GM13976 (cell line): ENCODE results near the gene SRC.

Experiments used
- DNase-seq: peaks from one replicate; pipeline ENCODE4 v3.0.0; 2012; ENCODE audit warnings: low spot score
- CTCF ChIP-seq: IDR thresholded peaks from 2 replicates; pipeline ENCODE4 v1.5.1; 2012; ENCODE audit warnings: borderline replicate concordance, mild to moderate bottlenecking; ENCODE audit not compliant: insufficient read depth; ENCODE audit errors: extremely low read depth, missing control alignments, control extremely low read depth
- in situ Hi-C: fragments of 300-500 bp; cut with MboI; formaldehyde crosslinking; loops from one replicate; pipeline ENCODE4 v1.12.0; 2022; ENCODE audit warnings: low sequenced_read_pairs, mixed read lengths, inconsistent platforms; ENCODE audit not compliant: unreplicated experiment

SRC gene

GRCh38 chr20:37317316-37317715, 28.6 kb upstream of the SRC start:
- no peak for DNase-seq
- TF ChIP-seq CTCF, result no peak
- in situ Hi-C loops, result no loop called here

- TF ChIP-seq CTCF, result no peak
- no peak for DNase-seq
- in situ Hi-C loops, result no loop called here
Observed at GRCh38 chr20:37317994-37318640, 27.8 kb upstream of the SRC start.

GRCh38 chr20:37319151-37319671, 26.7 kb upstream of the SRC start:
- in situ Hi-C loops, result no loop called here
- no peak for DNase-seq
- TF ChIP-seq CTCF, result no peak

- no peak for DNase-seq
- in situ Hi-C loops, result no loop called here
- no peak for TF ChIP-seq CTCF
Observed at GRCh38 chr20:37323985-37324384, 22.0 kb upstream of the SRC start.

GRCh38 chr20:37325206-37325605, 20.7 kb upstream of the SRC start:
- no peak for DNase-seq
- TF ChIP-seq CTCF, result no peak
- in situ Hi-C loops, result no loop called here

GRCh38 chr20:37326666-37327065, 19.3 kb upstream of the SRC start:
- peak; percentile 8 for DNase-seq
- in situ Hi-C loops, result no loop called here
- TF ChIP-seq CTCF, result no peak
